ENCODE data around the gene LMCD1. TPM values are rescaled to one million over a fixed set of nuclear protein-coding genes. Genes with fewer than 3 reads are reported as not detected.
A peak's percentile ranks its signal among the peaks of the same experiment; 100 is the strongest.

LMCD1 gene
- polyA plus RNA-seq, 1 of the 3 experiments (the other 2 are of a cell fraction): 23.6 TPM

GRCh38 chr3:8491271-8492144 lies 10.1 kb upstream of the LMCD1 start:
- 89% methylated on average over 9 of the region's 9 CpGs for WGBS (ENCODE audit: low lambda C conversion rate)
- Histone ChIP-seq H3K9me2 (no peaks in the 10 kb centered on the region), H3K36me3 (replicated peaks in 1 of 2; ENCODE audit: control insufficient read depth in 1 of 2, insufficient read depth in 2 of 2, low read length in 1 of 2) (no peaks in the 10 kb centered on the region), H3K27me3 (ENCODE audit: insufficient read depth) (no peaks in the 10 kb centered on the region), H3K4me1 (ENCODE audit: control insufficient read depth in 1 of 2, insufficient read depth in 2 of 2, low read depth in 1 of 2, low read length in 1 of 2) (peaks cover 4 to 26% of the 10 kb centered on the region in 2 experiments; a peak in 3 of 4 replicates), H3K4me3 (ENCODE audit: low read depth in 2 of 2, low read length in 1 of 2) (no peak overlapping the region), H3K79me2 (ENCODE audit: insufficient read depth) (no peaks in the 10 kb centered on the region), H3F3A (replicated peaks; ENCODE audit: insufficient read depth) (peaks cover 21% of the 10 kb centered on the region), H2AFZ (ENCODE audit: low read depth) (no peak overlapping the region), H3K4me2 (no peak overlapping the region), H3K9ac (no peak overlapping the region), H3K27ac (ENCODE audit: low read depth in 2 of 2, low read length in 1 of 2) (peak overlapping the region in 1 of 2 experiments; percentile 81; a peak in 1 of 4 replicates), H3K9me3 (no peaks in the 10 kb centered on the region), H4K20me1 (ENCODE audit: insufficient read depth) (no peaks in the 10 kb centered on the region)
- DNase-seq: no peak
- TF ChIP-seq FOXJ3 (CRISPR knock-in tag; IDR thresholded peaks at IDR 0.05) (no peak), REST (IDR thresholded peaks at IDR 0.05; ENCODE audit: low read depth, low read length) (0 out of 2 replicates have a peak, but pooled peaks have one; percentile 30)
- ChIA-PET CTCF (interaction anchor here (1.0 to 2.1 kb wide), 3 partner anchors 9 to 133 kb away, joined by 3 to 9 read pairs (median 3); no protein-coding TSS in a partner anchor), POLR2A (no interaction called here)

GRCh38 chr3:8492744-8493511 lies 8.7 kb upstream of the LMCD1 start:
- POLR2A ChIA-PET: no interaction called here
- 56% methylated on average over 7 of the region's 7 CpGs for WGBS (ENCODE audit: low lambda C conversion rate)
- Histone ChIP-seq H3K9ac (peak overlapping the region; percentile 11; the same call in 1 of the 2 replicates), H3K79me2 (ENCODE audit: insufficient read depth) (no peaks in the 10 kb centered on the region), H3K36me3 (replicated peaks in 1 of 2; ENCODE audit: control insufficient read depth in 1 of 2, insufficient read depth in 2 of 2, low read length in 1 of 2) (no peaks in the 10 kb centered on the region), H3K27me3 (ENCODE audit: insufficient read depth) (no peaks in the 10 kb centered on the region), H3K4me1 (ENCODE audit: control insufficient read depth in 1 of 2, insufficient read depth in 2 of 2, low read depth in 1 of 2, low read length in 1 of 2) (peaks cover 4 to 29% of the 10 kb centered on the region in 2 experiments; a peak in 3 of 4 replicates), H3K27ac (ENCODE audit: low read depth in 2 of 2, low read length in 1 of 2) (peak overlapping the region; percentile 53 to 69), H3K9me2 (no peaks in the 10 kb centered on the region), H4K20me1 (ENCODE audit: insufficient read depth) (no peaks in the 10 kb centered on the region), H3F3A (replicated peaks; ENCODE audit: insufficient read depth) (peaks cover 21% of the 10 kb centered on the region), H3K4me2 (peak overlapping the region; percentile 42; the same call in 1 of the 2 replicates), H2AFZ (ENCODE audit: low read depth) (no peak overlapping the region), H3K9me3 (no peaks in the 10 kb centered on the region), H3K4me3 (ENCODE audit: low read depth in 2 of 2, low read length in 1 of 2) (no peak overlapping the region)
- TF ChIP-seq PBX3 (IDR thresholded peaks at IDR 0.05) (peak; percentile 55), MXI1 (IDR thresholded peaks at IDR 0.05; ENCODE audit: low read depth, low read length) (peak; percentile 67; the same call in 1 of the 2 replicates), GATA2 (CRISPR knock-in tag; IDR thresholded peaks at IDR 0.05) (peak; percentile 74), FOSL2 (IDR thresholded peaks at IDR 0.05; ENCODE audit: borderline replicate concordance, low read depth) (no peak), CHD2 (IDR thresholded peaks at IDR 0.05; ENCODE audit: low read length, partially characterized antibody) (no peak), TCF12 (IDR thresholded peaks at IDR 0.05) (peak; percentile 85), RCOR1 (IDR thresholded peaks at IDR 0.05; ENCODE audit: low read length) (peak; percentile 53; the same call in 1 of the 2 replicates), EP300 (IDR thresholded peaks at IDR 0.05; ENCODE audit: borderline replicate concordance in 1 of 2, low read depth in 1 of 2, low read length in 1 of 2) (peak; percentile 43 to 53; a peak in 2 of 4 replicates), GABPA (IDR thresholded peaks at IDR 0.05; ENCODE audit: low read depth) (no peak), FOXJ3 (CRISPR knock-in tag; IDR thresholded peaks at IDR 0.05) (no peak), CTCF (IDR thresholded peaks at IDR 0.05) (no peak)
- DNase-seq: peak; percentile 62
- CTCF ChIA-PET: interaction anchor here (1.2 to 2.1 kb wide), 3 partner anchors 50 to 170 kb away, joined by 3 to 9 read pairs (median 4); no protein-coding TSS in a partner anchor
